Measurements from ENCODE around the gene TEAD1.

DNA sequence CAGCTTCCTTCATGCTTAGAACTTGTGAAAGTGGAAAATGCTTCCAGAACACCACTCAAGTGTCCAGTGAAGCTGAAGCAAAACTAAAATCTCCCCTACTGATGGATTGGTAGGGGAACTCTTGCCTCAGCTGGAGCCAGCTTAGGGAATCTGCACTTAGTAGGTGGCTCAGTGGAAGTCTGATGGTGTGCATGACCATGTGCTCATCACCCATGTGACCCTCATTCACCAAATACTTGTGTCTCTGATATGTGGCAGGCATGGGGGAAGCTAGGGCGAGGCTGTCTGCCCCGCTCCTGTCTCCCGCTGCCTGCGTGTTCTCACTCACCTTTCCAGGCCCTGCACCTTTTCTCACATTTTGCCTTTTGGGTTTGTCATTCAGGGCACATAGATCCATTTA lies 7.2 kb downstream of the TEAD1 start:
- TF ChIP-seq, protein P1, sequence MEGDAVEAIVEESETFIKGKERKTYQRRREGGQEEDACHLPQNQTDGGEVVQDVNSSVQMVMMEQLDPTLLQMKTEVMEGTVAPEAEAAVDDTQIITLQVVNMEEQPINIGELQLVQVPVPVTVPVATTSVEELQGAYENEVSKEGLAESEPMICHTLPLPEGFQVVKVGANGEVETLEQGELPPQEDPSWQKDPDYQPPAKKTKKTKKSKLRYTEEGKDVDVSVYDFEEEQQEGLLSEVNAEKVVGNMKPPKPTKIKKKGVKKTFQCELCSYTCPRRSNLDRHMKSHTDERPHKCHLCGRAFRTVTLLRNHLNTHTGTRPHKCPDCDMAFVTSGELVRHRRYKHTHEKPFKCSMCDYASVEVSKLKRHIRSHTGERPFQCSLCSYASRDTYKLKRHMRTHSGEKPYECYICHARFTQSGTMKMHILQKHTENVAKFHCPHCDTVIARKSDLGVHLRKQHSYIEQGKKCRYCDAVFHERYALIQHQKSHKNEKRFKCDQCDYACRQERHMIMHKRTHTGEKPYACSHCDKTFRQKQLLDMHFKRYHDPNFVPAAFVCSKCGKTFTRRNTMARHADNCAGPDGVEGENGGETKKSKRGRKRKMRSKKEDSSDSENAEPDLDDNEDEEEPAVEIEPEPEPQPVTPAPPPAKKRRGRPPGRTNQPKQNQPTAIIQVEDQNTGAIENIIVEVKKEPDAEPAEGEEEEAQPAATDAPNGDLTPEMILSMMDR (IDR thresholded peaks at IDR 0.05; ENCODE audit: low read length): no peak
- no peak for TF ChIP-seq EZH2phosphoT487 (IDR thresholded peaks at IDR 0.05; ENCODE audit: low read length)
- no peak for TF ChIP-seq EZH2 (optimal IDR thresholded peaks at IDR 0.05; ENCODE audit: low read depth, low read length)
